GM19193 (cell line): ENCODE measurements around the gene FOXO6.

ENCODE experiments used
- POLR2A ChIP-seq: IDR thresholded peaks from 4 replicates; pipeline ENCODE4 v1.6.1; 2011; ENCODE audit not compliant: insufficient read depth, insufficient read length; ENCODE audit errors: extremely low read depth

Gene FOXO6

DNA sequence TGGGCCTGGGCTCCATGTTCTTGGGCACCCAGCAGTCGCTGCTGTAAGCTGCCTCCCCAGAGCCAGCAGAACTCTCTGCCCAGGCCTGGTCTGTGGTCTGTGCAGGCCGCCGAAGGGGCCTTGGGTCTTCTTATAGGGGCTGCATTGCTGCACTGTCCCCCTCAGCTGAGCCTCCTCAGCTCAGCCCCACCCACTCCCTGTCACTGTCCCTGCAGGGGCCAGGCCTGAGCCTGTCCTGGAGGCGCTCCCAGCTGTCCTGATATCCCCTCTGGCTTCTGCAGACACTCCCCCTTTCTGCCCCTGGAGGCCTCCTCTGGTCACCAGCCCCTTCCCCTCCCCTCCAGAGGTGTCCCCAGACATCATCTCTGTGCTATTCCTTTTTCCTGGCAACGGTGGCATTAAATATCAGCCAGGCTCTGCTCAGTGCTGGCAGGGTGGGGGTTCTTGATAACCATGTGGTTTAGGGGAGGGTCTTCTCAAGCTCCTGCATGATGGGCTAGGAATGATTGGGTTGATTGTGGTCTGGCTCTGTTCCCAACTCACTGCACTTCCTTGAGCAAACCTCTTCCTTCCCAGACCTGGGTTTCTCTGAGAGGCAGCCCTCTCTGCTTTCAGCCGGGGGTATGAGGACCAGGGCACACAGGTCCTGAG is 3.7 kb upstream of the FOXO6 start:
- TF ChIP-seq POLR2A, result no peak

DNA sequence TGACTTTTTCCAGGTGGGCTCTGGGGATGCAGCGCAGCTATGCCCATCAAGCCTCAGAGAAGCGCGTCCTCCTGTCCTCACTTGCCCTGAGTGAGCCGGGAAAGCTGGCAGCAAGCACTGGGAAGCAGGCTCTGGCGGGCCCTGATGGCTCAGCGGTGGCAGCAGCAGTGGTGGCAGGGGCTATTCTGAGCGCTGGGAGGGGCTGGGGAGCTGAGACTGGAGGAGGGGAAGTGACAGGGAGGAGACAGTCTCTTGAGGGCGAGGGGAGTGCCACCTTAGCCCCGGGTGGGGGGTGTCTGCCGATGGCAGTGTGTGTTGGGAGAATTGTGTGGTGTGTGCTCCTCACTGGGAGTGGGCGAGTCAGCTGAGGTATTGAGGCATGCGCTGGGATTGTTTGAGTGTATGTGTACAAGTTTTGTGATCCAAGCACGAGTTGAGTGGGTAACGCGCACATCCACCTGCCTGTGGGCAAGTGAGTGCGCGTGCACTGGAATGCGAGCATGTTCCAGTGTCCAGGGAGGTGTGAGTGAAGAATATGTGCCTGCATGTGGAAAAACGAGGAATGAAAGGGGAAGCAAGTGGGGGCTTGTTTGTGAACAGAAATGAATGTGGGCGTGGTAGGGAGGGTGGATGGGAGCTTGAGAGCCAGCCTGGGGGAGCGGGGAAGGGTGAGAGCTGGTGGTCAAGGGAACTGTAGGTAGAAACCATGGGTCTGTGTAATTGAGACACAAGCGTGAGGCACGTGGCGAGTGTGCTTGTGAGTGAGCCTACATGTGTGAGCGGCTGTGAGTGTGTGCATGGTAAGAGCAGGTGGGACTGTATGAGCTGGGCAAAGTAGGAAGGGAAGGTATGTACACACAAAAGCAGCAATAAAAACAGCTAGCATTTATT is 2.9 kb upstream of the FOXO6 start:
- no peak for TF ChIP-seq POLR2A

DNA sequence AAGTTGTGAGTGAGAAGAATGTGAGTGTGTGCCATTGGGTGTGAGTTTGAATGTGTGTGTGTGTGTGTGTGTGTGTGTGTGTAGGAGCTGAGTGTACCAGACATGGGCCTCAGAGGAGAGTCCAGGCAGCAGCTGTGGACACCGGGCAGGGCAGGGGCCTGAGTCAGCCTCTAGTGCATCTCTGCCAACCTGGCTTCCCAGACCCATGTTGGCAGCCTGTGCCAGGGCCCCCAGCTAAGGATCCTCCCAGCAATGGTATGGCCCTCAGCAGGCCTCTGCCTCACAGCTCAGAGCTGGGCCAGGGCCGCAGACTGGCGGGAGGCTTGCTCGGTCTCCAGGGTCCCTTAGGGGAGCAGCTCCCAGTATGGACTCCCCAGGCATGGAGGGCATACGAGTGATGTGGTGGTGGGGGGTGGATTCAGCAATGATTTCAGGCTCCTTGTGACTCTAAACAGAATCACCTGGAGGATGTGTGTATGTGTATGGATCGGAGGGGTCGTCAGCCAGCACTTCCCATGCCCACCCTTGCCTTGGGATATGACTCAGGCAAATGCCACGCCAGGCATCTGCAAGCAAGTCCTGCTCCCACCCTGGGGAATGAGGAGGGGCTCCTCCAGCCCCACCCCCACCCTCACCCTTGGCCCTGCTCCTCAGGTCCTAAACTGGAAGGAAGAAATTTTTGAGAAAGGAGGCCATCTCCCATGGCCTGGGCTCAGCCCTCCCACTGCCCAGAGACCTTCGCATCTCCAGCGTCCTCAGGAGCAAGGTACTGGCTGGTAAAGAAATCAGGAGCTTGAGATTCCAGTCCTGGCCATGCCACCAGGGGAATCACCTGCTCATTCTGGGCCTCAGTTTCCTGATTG is 1.8 kb upstream of the FOXO6 start:
- no peak for TF ChIP-seq POLR2A

DNA sequence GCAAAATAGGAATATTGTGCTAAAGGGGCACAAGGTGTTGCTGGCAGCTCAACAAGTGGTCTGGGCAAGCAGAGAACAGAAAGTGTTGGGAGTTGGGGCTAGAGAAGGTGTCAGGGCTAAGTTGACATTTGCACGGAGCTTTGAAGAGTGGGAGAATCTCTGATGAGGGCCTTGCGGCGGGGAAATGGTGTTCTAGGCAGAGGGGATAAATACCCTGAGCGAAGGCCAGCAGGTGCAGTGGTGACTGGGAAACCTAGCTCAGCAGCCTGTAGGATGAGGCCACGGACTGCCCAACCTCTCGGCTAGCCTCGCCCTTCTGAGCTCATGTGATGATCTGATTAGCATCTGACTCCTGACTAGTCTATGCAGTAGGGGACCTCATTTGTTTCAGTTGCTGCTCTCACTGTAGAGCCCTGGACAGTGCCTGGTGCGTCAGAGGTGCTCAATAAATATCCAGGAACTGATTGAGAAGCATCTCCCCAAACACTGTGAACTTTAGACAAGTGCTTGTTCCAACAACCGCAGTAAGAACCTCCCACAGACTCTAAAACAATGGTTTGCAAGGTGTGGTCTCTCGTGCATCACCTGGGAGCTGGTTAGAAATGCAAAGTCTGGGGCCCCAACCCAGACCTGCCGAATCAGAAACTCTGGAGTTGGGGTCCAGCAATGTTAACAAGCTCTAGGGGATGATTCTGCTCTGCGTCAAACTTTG is 1.0 kb upstream of the FOXO6 start:
- no peak for TF ChIP-seq POLR2A

DNA sequence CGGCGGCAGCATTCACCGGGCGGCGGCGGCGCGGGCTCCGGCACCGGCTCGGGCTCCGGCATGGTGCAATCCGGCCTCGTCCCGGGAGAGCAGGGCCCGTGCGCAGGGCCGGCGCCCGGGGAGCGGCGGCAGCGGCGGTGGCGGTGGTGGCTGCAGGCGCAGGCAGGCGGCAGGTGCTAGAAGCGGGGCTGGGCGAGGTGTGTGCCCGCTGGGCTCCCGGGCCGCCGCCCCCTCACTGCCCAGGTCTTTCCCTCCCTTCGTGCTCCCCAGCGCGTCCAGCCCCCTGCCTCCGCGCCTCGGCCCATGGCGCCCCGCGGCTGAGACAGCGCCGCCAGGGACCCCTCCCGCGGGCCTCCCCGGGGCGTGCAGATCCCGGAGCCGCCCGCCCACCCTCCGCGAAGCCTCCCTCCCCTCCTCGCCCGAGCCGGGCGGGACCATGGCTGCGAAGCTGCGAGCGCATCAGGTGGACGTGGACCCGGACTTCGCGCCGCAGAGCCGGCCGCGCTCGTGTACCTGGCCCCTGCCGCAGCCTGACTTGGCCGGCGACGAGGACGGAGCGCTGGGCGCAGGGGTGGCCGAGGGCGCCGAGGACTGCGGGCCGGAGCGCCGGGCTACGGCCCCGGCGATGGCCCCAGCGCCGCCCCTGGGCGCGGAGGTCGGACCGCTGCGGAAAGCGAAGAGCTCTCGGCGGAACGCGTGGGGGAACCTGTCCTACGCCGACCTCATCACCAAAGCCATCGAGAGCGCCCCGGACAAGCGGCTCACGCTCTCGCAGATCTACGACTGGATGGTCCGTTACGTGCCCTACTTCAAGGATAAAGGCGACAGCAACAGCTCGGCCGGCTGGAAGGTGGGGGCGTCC is 492 bp downstream of the FOXO6 start:
- TF ChIP-seq POLR2A, result no peak

DNA sequence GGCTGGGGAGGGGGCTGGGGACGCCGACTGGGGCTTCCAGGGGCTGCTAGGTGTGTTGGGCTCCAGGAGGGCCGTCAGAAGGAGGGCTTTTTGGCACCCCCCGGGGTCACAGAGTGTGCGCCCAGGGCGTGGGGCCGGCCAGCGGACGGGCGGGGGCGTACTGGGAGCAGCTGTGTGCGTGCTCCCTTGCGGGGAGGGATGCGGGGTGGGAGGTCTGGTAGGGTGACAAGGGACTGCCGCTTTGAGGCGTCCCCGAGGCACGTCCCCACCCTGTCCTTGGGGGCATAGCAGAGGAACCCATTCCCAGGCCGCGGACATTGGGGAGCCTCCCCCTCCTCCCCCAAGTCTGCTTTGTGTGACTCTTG is 1.1 kb downstream of the FOXO6 start:
- no peak for TF ChIP-seq POLR2A

DNA sequence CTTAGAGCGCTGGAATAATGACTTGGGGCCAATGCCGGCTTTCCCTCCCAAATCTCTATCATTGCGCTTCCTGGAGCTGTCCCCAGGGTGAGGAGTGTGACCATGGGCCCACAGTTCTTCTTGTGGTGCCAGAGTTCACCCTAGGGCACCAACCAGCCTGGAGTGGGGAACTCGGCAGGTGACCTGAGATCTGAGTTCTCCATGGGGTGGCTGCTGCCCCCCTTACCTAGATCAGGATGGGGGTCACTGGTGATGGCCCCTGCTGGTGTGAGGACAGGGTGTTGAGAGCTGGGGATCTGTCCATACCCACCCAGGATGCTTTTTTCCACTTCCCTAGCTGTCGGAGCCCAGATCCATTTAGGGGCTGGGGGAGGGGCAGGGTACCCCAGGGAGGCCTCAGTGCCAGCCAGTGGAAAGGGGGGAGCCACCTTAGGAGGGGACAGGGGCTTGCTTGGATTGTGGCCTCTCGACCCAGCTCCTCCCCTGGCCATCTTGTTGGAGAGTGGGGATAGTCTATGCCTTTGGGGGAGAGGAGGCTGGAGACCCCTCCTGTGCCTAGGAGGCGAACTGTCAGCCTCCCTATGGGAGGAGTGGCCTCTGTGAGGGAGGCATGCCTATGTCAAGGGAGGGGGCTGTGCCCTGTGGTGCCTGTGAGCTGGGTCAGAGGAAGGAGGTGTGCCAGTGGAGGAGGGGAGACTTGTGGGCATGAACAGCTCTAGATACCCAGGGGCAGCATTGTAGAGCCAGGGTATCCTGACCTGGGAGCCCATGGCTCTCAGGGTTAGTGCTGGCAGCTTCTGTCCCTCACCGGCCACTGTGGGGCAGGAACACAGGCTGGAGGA is 1.7 kb downstream of the FOXO6 start:
- TF ChIP-seq POLR2A, result no peak

DNA sequence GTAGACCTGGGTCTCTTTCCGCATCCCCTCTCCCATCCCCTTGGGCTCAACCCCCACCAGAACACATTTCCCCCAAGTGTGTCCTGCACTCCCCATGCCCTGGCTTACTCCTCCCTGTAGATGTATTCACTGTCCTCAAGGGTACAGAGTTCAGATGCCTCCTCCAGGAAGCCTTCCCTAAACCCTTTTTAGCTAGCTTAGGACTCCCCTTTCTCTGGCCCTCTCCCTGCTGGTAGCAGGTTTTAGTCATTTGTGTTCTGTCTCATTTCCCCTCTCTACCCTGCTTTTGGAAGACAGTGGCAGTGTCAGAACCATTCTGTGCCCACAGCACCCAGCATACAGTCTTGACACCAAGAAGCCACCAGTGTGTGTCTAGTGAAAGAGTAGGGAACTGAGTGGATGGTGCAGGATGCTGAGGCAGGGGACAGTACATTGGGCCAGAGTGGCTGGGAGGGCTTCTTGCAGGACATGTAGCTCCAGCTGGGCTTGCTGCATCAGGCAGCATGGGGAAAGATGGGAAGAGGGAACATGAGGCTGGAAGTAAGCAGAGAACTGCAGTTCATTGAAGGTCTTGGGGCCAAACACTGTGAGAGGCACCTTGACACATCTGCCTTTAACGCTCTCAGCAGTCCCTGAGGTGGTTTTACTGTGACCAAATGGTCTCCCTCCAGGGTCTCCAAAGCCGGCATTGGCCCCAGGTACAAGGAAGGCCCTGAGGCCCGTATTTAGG is 2.5 kb downstream of the FOXO6 start:
- no peak for TF ChIP-seq POLR2A

DNA sequence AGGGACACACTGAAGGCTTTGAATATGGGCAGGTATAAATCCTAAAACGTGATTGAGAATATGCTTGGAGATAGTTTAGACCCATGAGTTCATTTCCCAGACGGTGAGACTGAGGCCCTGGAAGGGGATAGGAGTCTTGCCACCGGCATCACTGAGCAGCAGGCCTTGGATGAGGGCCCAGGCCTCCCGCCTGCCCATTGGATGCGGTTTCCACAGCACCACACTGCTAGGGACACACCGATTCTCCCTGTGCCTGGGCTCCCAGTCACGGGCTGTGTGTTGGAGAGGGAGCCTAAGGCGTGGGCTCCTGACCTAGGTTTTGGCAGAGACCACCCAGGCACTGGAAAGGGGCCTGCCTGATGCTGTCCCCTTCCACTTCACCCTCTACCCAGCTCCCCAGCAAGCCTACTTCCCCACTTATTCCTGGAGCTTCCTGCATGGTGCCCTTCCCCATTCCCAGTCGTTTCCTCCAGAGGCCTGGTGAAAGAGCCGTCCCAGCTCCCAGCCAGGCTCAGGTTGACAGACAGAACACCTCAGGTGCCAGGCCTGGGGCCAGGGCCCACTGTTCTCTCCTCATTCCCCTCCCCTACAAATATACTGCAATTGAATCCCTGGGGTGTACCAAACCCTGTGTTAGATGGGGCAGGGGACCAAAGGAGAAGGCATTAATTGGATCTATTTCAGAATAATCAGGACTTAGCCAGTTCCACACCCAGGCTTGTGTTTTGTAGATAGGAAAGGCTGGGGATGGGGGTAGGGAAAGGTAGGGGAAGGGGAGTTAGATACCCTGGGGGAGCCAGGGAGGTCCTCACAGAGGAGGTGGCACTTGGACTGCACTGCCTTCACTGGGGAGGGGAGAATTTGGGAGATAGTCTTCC is 3.4 kb downstream of the FOXO6 start:
- TF ChIP-seq POLR2A, result no peak

DNA sequence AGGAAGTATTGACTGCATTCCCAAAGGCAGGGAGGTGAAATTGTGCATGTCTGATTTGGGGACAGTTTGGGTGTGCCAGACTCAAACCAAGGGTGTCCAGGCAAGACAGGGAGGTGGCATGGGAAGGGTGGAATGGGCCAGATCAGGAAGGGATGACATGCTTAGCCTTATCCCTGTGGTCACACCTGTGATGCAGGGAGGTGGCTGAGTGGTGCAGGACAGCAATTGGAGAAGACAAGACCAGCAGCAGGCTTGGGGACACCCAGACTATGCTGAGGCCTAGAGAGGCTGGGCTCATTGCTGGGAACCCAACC is 4.0 kb downstream of the FOXO6 start:
- TF ChIP-seq POLR2A, result no peak

DNA sequence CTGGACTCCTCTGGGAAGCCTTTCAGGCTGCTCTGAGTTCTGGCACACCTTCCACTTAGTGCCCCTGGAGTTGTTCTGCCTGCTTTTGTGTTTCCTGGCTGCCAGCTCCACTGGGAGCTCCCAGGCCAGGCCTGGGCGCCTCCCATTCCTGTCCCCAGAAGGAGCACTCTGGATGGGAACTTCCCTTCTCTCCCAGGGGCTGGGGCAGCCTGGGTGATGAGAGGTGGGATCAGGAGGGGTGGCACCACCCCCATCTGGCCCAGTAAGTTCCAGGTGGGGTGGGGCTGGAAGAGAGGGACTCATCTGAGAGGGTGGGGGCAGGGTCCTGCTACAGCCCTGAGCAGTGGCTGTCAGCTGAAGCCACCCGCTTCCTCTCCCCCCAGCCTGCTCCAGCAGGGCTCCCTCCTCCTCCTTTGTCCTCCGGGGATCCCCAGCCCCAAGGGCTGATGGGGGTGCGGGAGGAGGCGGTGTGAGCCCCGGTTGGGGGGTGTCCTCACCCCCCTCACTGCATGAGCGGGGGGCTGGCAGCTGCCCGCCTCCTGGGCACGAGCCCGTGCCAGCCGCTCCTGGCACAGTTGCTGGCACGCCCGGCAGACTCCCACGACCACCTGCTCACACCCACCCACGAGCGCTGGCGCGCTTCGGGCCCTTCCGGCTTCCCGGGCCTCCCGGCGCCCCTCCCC is 4.7 kb downstream of the FOXO6 start:
- no peak for TF ChIP-seq POLR2A
